ENCODE results near the gene C1orf52. TPM values are rescaled to one million over a fixed set of nuclear protein-coding genes. Genes with fewer than 3 reads are reported as not detected.

Gene C1orf52
- total and polyA plus RNA-seq, 4 donors: 13.8 to 28.3 (median 22.1) TPM

GRCh38 chr1:85229574-85230097, 29.8 kb downstream of the C1orf52 start:
- DNase-seq (no peak), ATAC-seq (ENCODE audit: low FRiP score) (no peak)
- intact Hi-C loops (cut with DNase I): no loop called here

GRCh38 chr1:85228972-85229371, 30.5 kb downstream of the C1orf52 start:
- ATAC-seq (ENCODE audit: low FRiP score): no peak

More at GRCh38 chr1:85229574-85230097, 29.8 kb downstream of the C1orf52 start:
- Histone ChIP-seq H3K27me3 (ENCODE audit: control insufficient read depth in 1 of 2, insufficient read depth in 2 of 2, low read length in 1 of 2) (no peaks in the 10 kb centered on the region), H3K4me1 (ENCODE audit: control insufficient read depth in 1 of 2, insufficient read depth in 2 of 2, low read length in 2 of 2) (no peaks in the 10 kb centered on the region), H3K9me3 (ENCODE audit: control insufficient read depth, low read length) (no peaks in the 10 kb centered on the region), H3K27ac (ENCODE audit: low read depth in 1 of 2, low read length in 2 of 2) (no peak overlapping the region), H3K36me3 (ENCODE audit: control insufficient read depth in 1 of 2, insufficient read depth in 2 of 2, low read length in 1 of 2) (no peaks in the 10 kb centered on the region), H3K4me3 (ENCODE audit: low read length in 2 of 2) (no peak overlapping the region)
- 78 to 84% methylated on average over 6 of the region's 6 CpGs for WGBS, 2 donors

GRCh38 chr1:85225624-85226380, 33.7 kb downstream of the C1orf52 start:
- Histone ChIP-seq H3K4me1 (ENCODE audit: control insufficient read depth in 1 of 2, insufficient read depth in 2 of 2, low read length in 2 of 2) (peaks cover 0 to 3% of the 10 kb centered on the region in 2 donors), H3K36me3 (ENCODE audit: control insufficient read depth in 1 of 2, insufficient read depth in 2 of 2, low read length in 1 of 2) (no peaks in the 10 kb centered on the region), H3K4me3 (ENCODE audit: low read length in 2 of 2) (no peak overlapping the region), H3K27me3 (ENCODE audit: control insufficient read depth in 1 of 2, insufficient read depth in 2 of 2, low read length in 1 of 2) (no peaks in the 10 kb centered on the region), H3K27ac (ENCODE audit: low read depth in 1 of 2, low read length in 2 of 2) (no peak overlapping the region), H3K9me3 (ENCODE audit: control insufficient read depth, low read length) (no peaks in the 10 kb centered on the region)
- whole genome bisulfite sequencing, 2 donors: 39 to 41% methylated on average over 5 of the region's 5 CpGs
- ATAC-seq (ENCODE audit: low FRiP score) (no peak), DNase-seq (no peak)
- intact Hi-C loops (cut with DNase I): no loop called here

More at GRCh38 chr1:85228972-85229371, 30.5 kb downstream of the C1orf52 start:
- no peaks in the 10 kb centered on the region for H3K9me3 ChIP-seq (ENCODE audit: control insufficient read depth, low read length)
- H3K4me3 ChIP-seq (ENCODE audit: low read length in 2 of 2): no peak overlapping the region
- H3K27ac ChIP-seq (ENCODE audit: low read depth in 1 of 2, low read length in 2 of 2): no peak overlapping the region
- 3 to 52% methylated on average over 1 of the region's 1 CpG for WGBS, 2 donors
- H3K27me3 ChIP-seq (ENCODE audit: control insufficient read depth in 1 of 2, insufficient read depth in 2 of 2, low read length in 1 of 2): no peaks in the 10 kb centered on the region
- DNase-seq: no peak
- H3K36me3 ChIP-seq (ENCODE audit: control insufficient read depth in 1 of 2, insufficient read depth in 2 of 2, low read length in 1 of 2): no peaks in the 10 kb centered on the region
- no peaks in the 10 kb centered on the region for H3K4me1 ChIP-seq (ENCODE audit: control insufficient read depth in 1 of 2, insufficient read depth in 2 of 2, low read length in 2 of 2)
- intact Hi-C loops (cut with DNase I): no loop called here

GRCh38 chr1:85224734-85225623, 34.5 kb downstream of the C1orf52 start:
- WGBS, 2 donors: 46 to 54% methylated on average over 3 of the region's 3 CpGs
- intact Hi-C loops (cut with DNase I): no loop called here
- H3K27ac ChIP-seq (ENCODE audit: low read depth in 1 of 2, low read length in 2 of 2): no peak overlapping the region

GRCh38 chr1:85224295-85224694, 35.2 kb downstream of the C1orf52 start:
- Histone ChIP-seq H3K4me3 (ENCODE audit: low read length in 2 of 2) (no peak overlapping the region), H3K27me3 (ENCODE audit: control insufficient read depth in 1 of 2, insufficient read depth in 2 of 2, low read length in 1 of 2) (no peaks in the 10 kb centered on the region), H3K4me1 (ENCODE audit: control insufficient read depth in 1 of 2, insufficient read depth in 2 of 2, low read length in 2 of 2) (peaks cover 0 to 4% of the 10 kb centered on the region in 2 donors), H3K27ac (ENCODE audit: low read depth in 1 of 2, low read length in 2 of 2) (no peak overlapping the region), H3K9me3 (ENCODE audit: control insufficient read depth, low read length) (no peaks in the 10 kb centered on the region), H3K36me3 (ENCODE audit: control insufficient read depth in 1 of 2, insufficient read depth in 2 of 2, low read length in 1 of 2) (no peaks in the 10 kb centered on the region)
- DNase-seq (no peak), ATAC-seq (ENCODE audit: low FRiP score) (no peak)
- intact Hi-C loops (cut with DNase I): no loop called here

More at GRCh38 chr1:85224734-85225623, 34.5 kb downstream of the C1orf52 start:
- peaks cover 0 to 4% of the 10 kb centered on the region in 2 donors for H3K4me1 ChIP-seq (ENCODE audit: control insufficient read depth in 1 of 2, insufficient read depth in 2 of 2, low read length in 2 of 2)
- ATAC-seq (ENCODE audit: low FRiP score): no peak
- H3K36me3 ChIP-seq (ENCODE audit: control insufficient read depth in 1 of 2, insufficient read depth in 2 of 2, low read length in 1 of 2): no peaks in the 10 kb centered on the region
- H3K27me3 ChIP-seq (ENCODE audit: control insufficient read depth in 1 of 2, insufficient read depth in 2 of 2, low read length in 1 of 2): no peaks in the 10 kb centered on the region
- DNase-seq: no peak
- H3K9me3 ChIP-seq (ENCODE audit: control insufficient read depth, low read length): no peaks in the 10 kb centered on the region
- no peak overlapping the region for H3K4me3 ChIP-seq (ENCODE audit: low read length in 2 of 2)

GRCh38 chr1:85223334-85223733, 36.1 kb downstream of the C1orf52 start:
- peaks cover 0 to 4% of the 10 kb centered on the region in 2 donors for H3K4me1 ChIP-seq (ENCODE audit: control insufficient read depth in 1 of 2, insufficient read depth in 2 of 2, low read length in 2 of 2)
- intact Hi-C loops (cut with DNase I): no loop called here
- ATAC-seq (ENCODE audit: low FRiP score) (no peak), DNase-seq (no peak)
- H3K27ac ChIP-seq (ENCODE audit: low read depth in 1 of 2, low read length in 2 of 2): no peak overlapping the region
- H3K27me3 ChIP-seq (ENCODE audit: control insufficient read depth in 1 of 2, insufficient read depth in 2 of 2, low read length in 1 of 2): no peaks in the 10 kb centered on the region
- 74 to 75% methylated on average over 5 of the region's 5 CpGs for WGBS, 2 donors
- H3K4me3 ChIP-seq (ENCODE audit: low read length in 2 of 2): no peak overlapping the region
- H3K9me3 ChIP-seq (ENCODE audit: control insufficient read depth, low read length): no peaks in the 10 kb centered on the region
- H3K36me3 ChIP-seq (ENCODE audit: control insufficient read depth in 1 of 2, insufficient read depth in 2 of 2, low read length in 1 of 2): no peaks in the 10 kb centered on the region

GRCh38 chr1:85220756-85221201, 38.7 kb downstream of the C1orf52 start:
- Histone ChIP-seq H3K4me1 (ENCODE audit: control insufficient read depth in 1 of 2, insufficient read depth in 2 of 2, low read length in 2 of 2) (peaks cover 0 to 4% of the 10 kb centered on the region in 2 donors), H3K27ac (ENCODE audit: low read depth in 1 of 2, low read length in 2 of 2) (peak overlapping the region in 1 of 2 donors; percentile 24), H3K36me3 (ENCODE audit: control insufficient read depth in 1 of 2, insufficient read depth in 2 of 2, low read length in 1 of 2) (no peaks in the 10 kb centered on the region), H3K27me3 (ENCODE audit: control insufficient read depth in 1 of 2, insufficient read depth in 2 of 2, low read length in 1 of 2) (no peaks in the 10 kb centered on the region), H3K9me3 (ENCODE audit: control insufficient read depth, low read length) (no peaks in the 10 kb centered on the region), H3K4me3 (ENCODE audit: low read length in 2 of 2) (no peak overlapping the region)
- intact Hi-C loops (cut with DNase I): no loop called here
- WGBS, 2 donors: 5 to 9% methylated on average over 7 of the region's 7 CpGs
- ATAC-seq (ENCODE audit: low FRiP score) (no peak), DNase-seq (no peak)

GRCh38 chr1:85219853-85220610, 39.4 kb downstream of the C1orf52 start:
- no peak for DNase-seq
- 88 to 94% methylated on average over 2 of the region's 2 CpGs for WGBS, 2 donors

More at GRCh38 chr1:85219853-85220610, 39.4 kb downstream of the C1orf52 start:
- intact Hi-C loops (cut with DNase I): no loop called here
- H3K36me3 ChIP-seq (ENCODE audit: control insufficient read depth in 1 of 2, insufficient read depth in 2 of 2, low read length in 1 of 2): no peaks in the 10 kb centered on the region
- H3K4me1 ChIP-seq (ENCODE audit: control insufficient read depth in 1 of 2, insufficient read depth in 2 of 2, low read length in 2 of 2): peaks cover 0 to 4% of the 10 kb centered on the region in 2 donors
- H3K4me3 ChIP-seq (ENCODE audit: low read length in 2 of 2): no peak overlapping the region
- H3K9me3 ChIP-seq (ENCODE audit: control insufficient read depth, low read length): no peaks in the 10 kb centered on the region
- H3K27ac ChIP-seq (ENCODE audit: low read depth in 1 of 2, low read length in 2 of 2): peak overlapping the region in 1 of 2 donors; percentile 15
- ATAC-seq (ENCODE audit: low FRiP score): no peak
- H3K27me3 ChIP-seq (ENCODE audit: control insufficient read depth in 1 of 2, insufficient read depth in 2 of 2, low read length in 1 of 2): no peaks in the 10 kb centered on the region

All from aorta (tissue), 5 donors.